ENCODE measurements around the gene ATP1A2. TPM values are rescaled to one million over a fixed set of nuclear protein-coding genes. Genes with fewer than 3 reads are reported as not detected.

ATP1A2 gene
- total and polyA plus RNA-seq, 2 donors (not counting 1 experiment from before 2014, with no cell fraction given) = not detected

DNA sequence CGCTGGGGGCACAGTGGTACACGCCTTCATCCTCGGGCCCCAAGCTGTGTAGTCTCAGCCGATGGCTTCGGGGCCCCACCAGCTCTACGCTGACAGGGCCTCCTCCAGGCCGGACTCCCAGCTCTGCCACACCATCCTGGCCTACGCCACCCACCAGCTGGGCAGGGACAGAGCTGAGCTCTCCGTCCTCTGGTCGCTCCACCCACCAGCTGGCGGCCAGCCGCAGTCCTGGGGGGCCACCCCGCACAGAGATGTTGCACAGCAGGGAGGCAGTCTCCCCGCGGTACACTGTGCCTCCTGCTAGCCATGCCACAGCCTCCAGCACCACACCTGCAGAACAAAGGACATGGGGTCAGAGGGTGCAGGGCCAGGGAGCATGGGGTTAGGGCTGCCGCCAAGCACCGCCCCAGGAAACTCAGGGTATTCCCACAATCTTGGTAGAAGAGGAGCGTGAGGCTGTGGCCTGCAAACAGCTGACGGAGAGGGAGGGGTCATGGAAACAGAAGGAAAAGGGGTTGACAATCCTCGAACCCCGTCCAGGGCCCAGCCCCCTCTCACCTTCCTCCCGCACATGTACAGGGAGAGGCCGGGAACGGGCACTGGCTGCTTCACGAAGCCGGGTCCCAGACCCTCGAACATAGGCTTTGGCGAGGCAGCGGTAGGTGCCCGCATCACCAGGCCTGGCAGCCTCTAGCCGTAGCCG, 23.0 kb upstream of the ATP1A2 start:
- H3K4me3 Mint-ChIP-seq = no peak overlapping the region
- 99% methylated on average over 31 of the region's 32 CpGs for WGBS (ENCODE audit: insufficient coverage)
- H3K27me3 ChIP-seq (replicated peaks in 1 of 4; ENCODE audit: control extremely low read depth in 1 of 4, control insufficient read depth in 3 of 4, insufficient read depth in 4 of 4, low read length in 3 of 4) = no peaks in the 10 kb centered on the region
- H3K9me3 Mint-ChIP-seq (ENCODE audit: insufficient read depth) = no peaks in the 10 kb centered on the region
- ChIA-PET CTCF (no interaction called here), POLR2A (no interaction called here)
- intact Hi-C loops (cut with micrococcal nuclease) = loop anchor here (10.0 kb wide), 1 partner anchor 1302 kb away; no protein-coding TSS in a partner anchor
- no peak overlapping the region for H3K27ac Mint-ChIP-seq
- no peaks in the 10 kb centered on the region for H3K27me3 Mint-ChIP-seq
- DNase-seq = no peak
- TF ChIP-seq EZH2 (IDR thresholded peaks at IDR 0.05; ENCODE audit: borderline replicate concordance, insufficient read depth, low read depth, low read length, poor library complexity, severe bottlenecking) = no peak
- TF ChIP-seq, protein P1, sequence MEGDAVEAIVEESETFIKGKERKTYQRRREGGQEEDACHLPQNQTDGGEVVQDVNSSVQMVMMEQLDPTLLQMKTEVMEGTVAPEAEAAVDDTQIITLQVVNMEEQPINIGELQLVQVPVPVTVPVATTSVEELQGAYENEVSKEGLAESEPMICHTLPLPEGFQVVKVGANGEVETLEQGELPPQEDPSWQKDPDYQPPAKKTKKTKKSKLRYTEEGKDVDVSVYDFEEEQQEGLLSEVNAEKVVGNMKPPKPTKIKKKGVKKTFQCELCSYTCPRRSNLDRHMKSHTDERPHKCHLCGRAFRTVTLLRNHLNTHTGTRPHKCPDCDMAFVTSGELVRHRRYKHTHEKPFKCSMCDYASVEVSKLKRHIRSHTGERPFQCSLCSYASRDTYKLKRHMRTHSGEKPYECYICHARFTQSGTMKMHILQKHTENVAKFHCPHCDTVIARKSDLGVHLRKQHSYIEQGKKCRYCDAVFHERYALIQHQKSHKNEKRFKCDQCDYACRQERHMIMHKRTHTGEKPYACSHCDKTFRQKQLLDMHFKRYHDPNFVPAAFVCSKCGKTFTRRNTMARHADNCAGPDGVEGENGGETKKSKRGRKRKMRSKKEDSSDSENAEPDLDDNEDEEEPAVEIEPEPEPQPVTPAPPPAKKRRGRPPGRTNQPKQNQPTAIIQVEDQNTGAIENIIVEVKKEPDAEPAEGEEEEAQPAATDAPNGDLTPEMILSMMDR (IDR thresholded peaks at IDR 0.05) = no peak
- no peak for ATAC-seq (ENCODE audit: low read depth)
- H3K9me3 ChIP-seq (ENCODE audit: control extremely low read depth in 1 of 3, control insufficient read depth in 2 of 3, insufficient read depth in 1 of 3, low read length in 2 of 3) = no peaks in the 10 kb centered on the region
- peaks cover 15 to 17% of the 10 kb centered on the region in 2 donors for H3K4me1 ChIP-seq (ENCODE audit: control insufficient read depth in 2 of 2, insufficient read depth in 2 of 2, low read length in 2 of 2)
- no peak overlapping the region for H3K4me2 ChIP-seq (replicated peaks; ENCODE audit: low read depth, low read length, poor library complexity, severe bottlenecking)
- H3K27ac ChIP-seq (ENCODE audit: low read length in 2 of 2) = no peak overlapping the region
- H4K20me1 ChIP-seq (ENCODE audit: control insufficient read depth, insufficient read depth, low read length, poor library complexity, severe bottlenecking) = peaks cover 66% of the 10 kb centered on the region
- peaks cover 29% of the 10 kb centered on the region for H3K79me2 ChIP-seq (ENCODE audit: control insufficient read depth, insufficient read depth, low read length)
- peaks cover 18% of the 10 kb centered on the region for H3K4me1 Mint-ChIP-seq
- H2AFZ ChIP-seq (ENCODE audit: insufficient read depth, low read depth, low read length, poor library complexity, severe bottlenecking) = no peak overlapping the region
- H3K36me3 ChIP-seq (replicated peaks in 1 of 2; ENCODE audit: control extremely low read depth in 1 of 2, control insufficient read depth in 1 of 2, extremely low read depth in 1 of 2, insufficient read depth in 2 of 2, low read length in 1 of 2) = peaks cover 3 to 76% of the 10 kb centered on the region in 2 experiments
- H3K9ac ChIP-seq (ENCODE audit: low read length) = no peak overlapping the region
- H3K4me3 ChIP-seq (ENCODE audit: control extremely low read depth in 1 of 5, extremely low read depth in 1 of 5, insufficient read depth in 1 of 5, low read depth in 2 of 5, low read length in 4 of 5) = no peak overlapping the region

DNA sequence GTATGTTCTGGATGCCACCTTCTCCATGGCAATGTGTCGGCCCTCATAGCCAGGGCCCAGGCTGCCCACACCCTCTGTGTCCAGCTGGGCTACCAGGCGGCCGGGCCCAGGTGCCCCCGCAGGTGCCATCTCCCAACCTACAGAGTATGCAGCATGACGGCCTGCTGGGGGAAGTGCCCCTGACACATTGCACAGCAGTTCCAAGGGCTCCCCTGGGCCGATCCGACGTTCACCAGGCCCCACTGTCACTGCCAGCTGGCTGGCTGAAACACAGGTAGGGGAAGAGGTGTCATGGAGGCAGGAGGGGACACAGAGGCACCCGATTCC, 22.5 kb upstream of the ATP1A2 start:
- Mint-ChIP-seq H3K27me3 (no peaks in the 10 kb centered on the region), H3K4me3 (no peak overlapping the region), H3K4me1 (peaks cover 23% of the 10 kb centered on the region), H3K27ac (no peak overlapping the region), H3K9me3 (ENCODE audit: insufficient read depth) (no peaks in the 10 kb centered on the region)
- no peak overlapping the region for H3K4me2 ChIP-seq (replicated peaks; ENCODE audit: low read depth, low read length, poor library complexity, severe bottlenecking)
- DNase-seq = no peak
- TF ChIP-seq EZH2 (IDR thresholded peaks at IDR 0.05; ENCODE audit: borderline replicate concordance, insufficient read depth, low read depth, low read length, poor library complexity, severe bottlenecking) = no peak
- TF ChIP-seq, protein P1 (IDR thresholded peaks at IDR 0.05) = no peak
- ATAC-seq (ENCODE audit: low read depth) = no peak
- H4K20me1 ChIP-seq (ENCODE audit: control insufficient read depth, insufficient read depth, low read length, poor library complexity, severe bottlenecking) = peaks cover 69% of the 10 kb centered on the region
- intact Hi-C loops (cut with micrococcal nuclease) = loop anchor here (10.0 kb wide), 1 partner anchor 1302 kb away; no protein-coding TSS in a partner anchor
- H3K4me1 ChIP-seq (ENCODE audit: control insufficient read depth in 2 of 2, insufficient read depth in 2 of 2, low read length in 2 of 2) = peaks cover 18 to 22% of the 10 kb centered on the region in 2 donors
- no peaks in the 10 kb centered on the region for H3K27me3 ChIP-seq (replicated peaks in 1 of 4; ENCODE audit: control extremely low read depth in 1 of 4, control insufficient read depth in 3 of 4, insufficient read depth in 4 of 4, low read length in 3 of 4)
- H3K27ac ChIP-seq (ENCODE audit: low read length in 2 of 2) = no peak overlapping the region
- no peak overlapping the region for H2AFZ ChIP-seq (ENCODE audit: insufficient read depth, low read depth, low read length, poor library complexity, severe bottlenecking)
- ChIA-PET POLR2A (no interaction called here), CTCF (no interaction called here)
- peaks cover 3 to 72% of the 10 kb centered on the region in 2 experiments for H3K36me3 ChIP-seq (replicated peaks in 1 of 2; ENCODE audit: control extremely low read depth in 1 of 2, control insufficient read depth in 1 of 2, extremely low read depth in 1 of 2, insufficient read depth in 2 of 2, low read length in 1 of 2)
- H3K9ac ChIP-seq (ENCODE audit: low read length) = no peak overlapping the region
- H3K4me3 ChIP-seq (ENCODE audit: control extremely low read depth in 1 of 5, extremely low read depth in 1 of 5, insufficient read depth in 1 of 5, low read depth in 2 of 5, low read length in 4 of 5) = no peak overlapping the region
- peaks cover 34% of the 10 kb centered on the region for H3K79me2 ChIP-seq (ENCODE audit: control insufficient read depth, insufficient read depth, low read length)
- no peaks in the 10 kb centered on the region for H3K9me3 ChIP-seq (ENCODE audit: control extremely low read depth in 1 of 3, control insufficient read depth in 2 of 3, insufficient read depth in 1 of 3, low read length in 2 of 3)
- WGBS (ENCODE audit: insufficient coverage) = 88% methylated on average over 8 of the region's 9 CpGs
